Measurements from ENCODE around the gene ZNF91. TPM values are rescaled to one million over a fixed set of nuclear protein-coding genes. Genes with fewer than 3 reads are reported as not detected.

ZNF91 gene
- total RNA-seq, result 29.9 and 31.7 TPM in 2 replicates
- long read RNA-seq, full-length matches to known transcripts, result 28 of 44 reads
- long read RNA-seq, partial matches to known transcripts, result 1 of 44 reads
- long read RNA-seq, other reads (novel, unspliced or antisense), result 15 of 44 reads

DNA sequence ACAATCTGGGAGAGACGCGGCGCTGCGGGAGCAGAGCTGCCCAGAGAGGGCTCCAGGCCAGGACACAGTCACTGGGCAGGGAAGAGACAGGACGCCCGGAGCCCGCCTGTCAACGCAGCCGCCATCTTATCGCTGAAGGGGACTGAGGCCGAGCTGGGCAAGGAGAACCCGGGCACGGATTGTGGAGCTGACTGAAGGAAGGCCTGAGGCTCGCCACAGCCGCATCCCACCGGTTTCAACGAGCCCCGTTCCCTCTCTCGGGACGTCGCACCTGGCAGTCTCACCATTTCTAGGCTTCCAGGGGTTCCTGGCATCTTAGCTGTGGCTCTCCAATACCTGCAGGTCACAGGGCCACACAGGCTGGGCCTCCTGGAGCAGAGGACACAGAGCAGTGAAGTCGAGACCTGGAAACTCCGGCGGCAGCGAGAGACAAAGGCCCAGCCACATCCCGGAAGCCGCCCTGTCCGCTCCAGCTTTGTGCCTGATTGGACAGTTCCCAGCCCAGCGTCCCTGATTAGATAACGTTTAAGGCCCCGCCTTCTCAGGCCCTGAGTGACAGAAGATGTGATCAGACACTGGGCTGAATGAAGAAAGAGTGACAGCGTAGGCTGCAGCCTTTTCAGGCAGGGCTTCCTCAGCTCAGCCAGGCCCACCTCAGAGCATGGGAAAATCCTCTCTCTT is at the start of gene ZNF91:
ZNF91 (minus strand) TSS at position 431 of the 681 bp plus-strand sequence; CDS start at position 314, 117 bp downstream.
- Mint-ChIP-seq H3K27me3 (ENCODE audit: unreplicated experiment) (no peaks in the 10 kb centered on the region), H3K4me1 (ENCODE audit: unreplicated experiment) (peaks cover 26% of the 10 kb centered on the region), H3K4me3 (ENCODE audit: unreplicated experiment) (peak within 1 kb of the TSS; percentile 99), H3K36me3 (ENCODE audit: unreplicated experiment) (peaks cover 27% of the 10 kb centered on the region), H3K27ac (ENCODE audit: unreplicated experiment) (peak within 1 kb of the TSS; percentile 100), H3K9me3 (ENCODE audit: unreplicated experiment) (peaks cover 9% of the 10 kb centered on the region)
- TF ChIP-seq, protein P1, sequence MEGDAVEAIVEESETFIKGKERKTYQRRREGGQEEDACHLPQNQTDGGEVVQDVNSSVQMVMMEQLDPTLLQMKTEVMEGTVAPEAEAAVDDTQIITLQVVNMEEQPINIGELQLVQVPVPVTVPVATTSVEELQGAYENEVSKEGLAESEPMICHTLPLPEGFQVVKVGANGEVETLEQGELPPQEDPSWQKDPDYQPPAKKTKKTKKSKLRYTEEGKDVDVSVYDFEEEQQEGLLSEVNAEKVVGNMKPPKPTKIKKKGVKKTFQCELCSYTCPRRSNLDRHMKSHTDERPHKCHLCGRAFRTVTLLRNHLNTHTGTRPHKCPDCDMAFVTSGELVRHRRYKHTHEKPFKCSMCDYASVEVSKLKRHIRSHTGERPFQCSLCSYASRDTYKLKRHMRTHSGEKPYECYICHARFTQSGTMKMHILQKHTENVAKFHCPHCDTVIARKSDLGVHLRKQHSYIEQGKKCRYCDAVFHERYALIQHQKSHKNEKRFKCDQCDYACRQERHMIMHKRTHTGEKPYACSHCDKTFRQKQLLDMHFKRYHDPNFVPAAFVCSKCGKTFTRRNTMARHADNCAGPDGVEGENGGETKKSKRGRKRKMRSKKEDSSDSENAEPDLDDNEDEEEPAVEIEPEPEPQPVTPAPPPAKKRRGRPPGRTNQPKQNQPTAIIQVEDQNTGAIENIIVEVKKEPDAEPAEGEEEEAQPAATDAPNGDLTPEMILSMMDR (IDR thresholded peaks at IDR 0.05), result no peak
- peak; percentile 96 for DNase-seq (ENCODE audit: extremely low spot score, unreplicated experiment)

DNA sequence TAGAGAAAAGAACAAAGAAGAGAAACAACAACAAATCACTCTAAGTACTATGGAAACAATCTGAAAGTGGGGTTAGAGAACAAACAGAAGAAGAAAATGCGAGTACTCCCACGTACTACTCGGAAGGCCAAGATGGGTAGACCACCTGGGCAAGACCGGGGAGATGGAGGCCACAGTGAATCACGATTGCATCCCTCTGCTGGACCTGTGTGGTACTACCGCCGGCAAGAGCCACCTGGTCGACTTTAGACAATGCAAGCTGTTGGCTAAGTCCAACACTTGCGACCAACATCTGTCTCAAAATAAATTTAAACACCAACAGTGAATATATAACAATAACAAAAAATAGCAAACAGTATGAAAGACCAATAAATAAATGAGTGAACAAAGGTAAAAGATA is 45.5 kb upstream of the ZNF91 start:
- Mint-ChIP-seq H3K27me3 (ENCODE audit: unreplicated experiment) (no peaks in the 10 kb centered on the region), H3K9me3 (ENCODE audit: unreplicated experiment) (peaks cover 73% of the 10 kb centered on the region), H3K27ac (ENCODE audit: unreplicated experiment) (no peak overlapping the region), H3K4me1 (ENCODE audit: unreplicated experiment) (no peaks in the 10 kb centered on the region), H3K4me3 (ENCODE audit: unreplicated experiment) (no peak overlapping the region), H3K36me3 (ENCODE audit: unreplicated experiment) (peaks cover 2% of the 10 kb centered on the region)
- no peak for DNase-seq (ENCODE audit: extremely low spot score, unreplicated experiment)
- TF ChIP-seq, protein P1 (IDR thresholded peaks at IDR 0.05), result no peak

- Mint-ChIP-seq H3K27ac (ENCODE audit: unreplicated experiment) (no peak overlapping the region), H3K36me3 (ENCODE audit: unreplicated experiment) (peaks cover 2% of the 10 kb centered on the region), H3K27me3 (ENCODE audit: unreplicated experiment) (no peaks in the 10 kb centered on the region), H3K4me3 (ENCODE audit: unreplicated experiment) (no peak overlapping the region), H3K9me3 (ENCODE audit: unreplicated experiment) (peaks cover 68% of the 10 kb centered on the region), H3K4me1 (ENCODE audit: unreplicated experiment) (no peaks in the 10 kb centered on the region)
- TF ChIP-seq, protein P1 (IDR thresholded peaks at IDR 0.05), result no peak
- no peak for DNase-seq (ENCODE audit: extremely low spot score, unreplicated experiment)
Measured at GRCh38 chr19:23440207-23440606, 44.9 kb upstream of the ZNF91 start.

DNA sequence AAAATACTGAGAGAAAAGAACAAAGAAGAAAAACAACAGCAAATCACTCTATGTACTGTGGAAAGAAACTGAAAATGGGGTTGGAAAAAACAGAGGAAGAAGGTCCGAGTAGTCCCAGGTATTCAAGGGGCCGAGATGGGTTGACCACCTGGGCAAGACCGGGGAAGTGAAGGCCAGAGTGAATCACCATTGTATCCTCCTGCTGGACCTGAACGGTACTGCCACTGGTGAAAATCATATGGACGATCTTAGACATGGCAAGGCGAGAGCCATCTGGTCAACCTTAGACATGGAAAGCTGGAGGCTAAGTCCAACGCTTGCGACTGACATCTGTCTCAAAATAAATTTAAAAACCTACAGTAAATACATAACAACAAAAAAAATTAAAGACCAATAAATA is 44.4 kb upstream of the ZNF91 start:
- H3K27me3 Mint-ChIP-seq (ENCODE audit: unreplicated experiment), result no peaks in the 10 kb centered on the region
- H3K4me3 Mint-ChIP-seq (ENCODE audit: unreplicated experiment), result no peak overlapping the region
- no peak overlapping the region for H3K27ac Mint-ChIP-seq (ENCODE audit: unreplicated experiment)
- DNase-seq (ENCODE audit: extremely low spot score, unreplicated experiment), result no peak
- peaks cover 2% of the 10 kb centered on the region for H3K36me3 Mint-ChIP-seq (ENCODE audit: unreplicated experiment)
- H3K4me1 Mint-ChIP-seq (ENCODE audit: unreplicated experiment), result no peaks in the 10 kb centered on the region
- TF ChIP-seq, protein P1 (IDR thresholded peaks at IDR 0.05), result peak; percentile 12
- H3K9me3 Mint-ChIP-seq (ENCODE audit: unreplicated experiment), result peaks cover 66% of the 10 kb centered on the region

GRCh38 chr19:23437901-23438300 is 42.6 kb upstream of the ZNF91 start:
- peaks cover 2% of the 10 kb centered on the region for H3K36me3 Mint-ChIP-seq (ENCODE audit: unreplicated experiment)
- H3K4me3 Mint-ChIP-seq (ENCODE audit: unreplicated experiment), result no peak overlapping the region
- H3K9me3 Mint-ChIP-seq (ENCODE audit: unreplicated experiment), result peaks cover 55% of the 10 kb centered on the region
- TF ChIP-seq, protein P1 (IDR thresholded peaks at IDR 0.05), result no peak
- H3K27ac Mint-ChIP-seq (ENCODE audit: unreplicated experiment), result no peak overlapping the region
- no peaks in the 10 kb centered on the region for H3K4me1 Mint-ChIP-seq (ENCODE audit: unreplicated experiment)
- no peak for DNase-seq (ENCODE audit: extremely low spot score, unreplicated experiment)
- no peaks in the 10 kb centered on the region for H3K27me3 Mint-ChIP-seq (ENCODE audit: unreplicated experiment)
